Measurements from ENCODE around the gene DLK1. TPM values are rescaled to one million over a fixed set of nuclear protein-coding genes. Genes with fewer than 3 reads are reported as not detected.

DLK1 gene
- total RNA-seq, 1 donor from 2014 or later, result not detected

DNA sequence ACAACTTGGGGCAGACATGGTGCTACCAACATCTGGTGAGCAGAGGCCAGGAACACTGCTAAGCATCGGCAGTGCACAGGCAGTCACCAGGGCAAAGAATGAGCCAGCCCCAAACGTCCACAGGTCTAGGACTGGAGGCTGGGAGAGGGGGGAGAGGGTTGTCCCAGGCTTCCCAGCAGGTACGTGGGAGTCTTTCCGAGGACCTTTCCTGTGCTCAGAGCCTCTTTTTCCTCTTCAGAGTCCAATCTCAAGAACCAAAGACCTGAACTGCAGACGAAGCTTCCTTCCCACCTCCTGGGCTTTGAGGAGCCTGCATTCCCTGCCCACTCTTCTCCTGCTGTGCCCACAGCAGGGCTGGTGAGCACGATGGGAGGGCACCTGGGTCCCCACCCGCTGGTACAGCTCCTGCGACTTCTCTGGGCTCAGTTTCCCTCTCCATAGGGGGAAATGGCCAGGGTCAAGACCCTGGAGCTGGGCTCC is 48.7 kb downstream of the DLK1 start:
- TF ChIP-seq CTCF (IDR thresholded peaks at IDR 0.05; ENCODE audit: insufficient read depth, low read length, poor library complexity, severe bottlenecking), result no peak
- H3K36me3 ChIP-seq (ENCODE audit: control insufficient read depth, insufficient read depth, low read length), result no peaks in the 10 kb centered on the region
- no peak for DNase-seq (ENCODE audit: low read depth)
- H3K27me3 ChIP-seq (ENCODE audit: control insufficient read depth, insufficient read depth, low read length), result peaks cover 33% of the 10 kb centered on the region
- H3K4me3 ChIP-seq (ENCODE audit: low read depth, low read length), result no peak overlapping the region

DNA sequence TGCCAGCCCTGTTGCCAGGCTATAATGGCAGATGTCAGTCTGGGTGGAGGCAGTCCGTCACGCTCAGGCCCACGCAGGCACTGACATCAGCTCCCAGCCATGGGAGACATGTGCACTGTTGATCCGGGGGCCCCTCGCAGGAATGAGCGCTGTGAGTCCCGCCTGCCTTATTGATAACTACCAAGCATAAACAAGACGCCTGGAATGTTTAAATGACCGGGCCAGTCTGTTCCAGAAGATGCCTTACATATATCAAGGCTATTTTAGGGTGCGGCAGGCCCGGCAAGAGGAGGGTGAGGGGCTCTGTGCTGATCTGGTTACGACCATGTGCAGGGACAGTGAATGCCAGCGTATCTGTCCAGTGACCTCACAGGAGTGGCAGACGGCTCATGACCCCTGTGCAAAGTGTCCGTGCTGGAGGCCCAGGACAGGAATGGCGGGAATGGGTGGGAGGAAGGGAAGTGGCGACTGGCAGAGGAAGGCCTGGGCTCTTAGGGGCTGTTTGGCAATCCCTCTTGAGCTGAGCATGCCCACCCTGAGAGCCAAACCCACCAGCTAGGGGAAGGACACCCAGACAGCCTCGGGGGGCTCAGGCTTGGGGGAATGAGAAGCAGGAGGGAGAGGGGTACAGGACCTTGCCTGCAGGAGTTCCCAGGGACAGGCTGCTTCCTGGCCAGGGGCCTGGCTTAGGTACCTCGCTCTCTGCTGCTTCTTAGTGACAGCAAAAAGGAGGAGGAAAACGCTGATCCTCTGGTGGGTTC is 49.3 kb downstream of the DLK1 start:
- DNase-seq (ENCODE audit: low read depth), result no peak
- peaks cover 33% of the 10 kb centered on the region for H3K27me3 ChIP-seq (ENCODE audit: control insufficient read depth, insufficient read depth, low read length)
- H3K36me3 ChIP-seq (ENCODE audit: control insufficient read depth, insufficient read depth, low read length), result no peaks in the 10 kb centered on the region
- H3K4me3 ChIP-seq (ENCODE audit: low read depth, low read length), result no peak overlapping the region
- TF ChIP-seq CTCF (IDR thresholded peaks at IDR 0.05; ENCODE audit: insufficient read depth, low read length, poor library complexity, severe bottlenecking), result no peak

DNA sequence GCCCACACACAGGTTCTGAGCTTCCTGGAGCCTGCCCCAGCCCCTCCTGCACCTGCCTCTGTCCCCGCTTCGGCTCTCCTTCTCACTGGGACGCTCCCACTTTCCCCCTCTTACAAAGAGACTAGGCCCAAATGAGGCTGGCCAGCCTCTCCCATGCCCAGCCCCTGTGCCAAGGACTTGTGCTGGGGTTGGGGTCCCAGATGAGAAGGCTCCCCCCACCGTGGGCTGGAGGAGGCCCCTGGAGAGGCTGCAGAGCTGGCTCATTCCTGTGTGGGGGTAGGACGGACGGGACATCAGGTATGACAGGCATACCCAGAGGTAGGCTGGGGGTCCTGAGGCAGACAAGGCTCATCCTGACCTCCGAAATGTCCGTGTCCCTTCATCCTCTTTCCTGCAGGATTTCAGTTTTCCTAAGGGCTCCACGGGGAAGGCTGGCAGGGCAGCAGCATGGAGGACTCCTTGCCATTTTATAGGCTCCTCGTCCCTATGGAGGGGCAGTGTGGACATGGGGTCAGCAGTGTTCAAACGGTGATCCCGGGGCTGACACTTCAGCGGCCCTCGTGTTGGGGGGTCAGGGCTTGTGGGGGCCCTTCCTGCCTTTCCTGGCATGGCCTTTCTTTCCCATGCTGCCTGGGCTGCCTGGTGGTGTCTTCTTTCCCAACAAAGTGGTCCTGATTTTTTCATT is 50.1 kb downstream of the DLK1 start:
- Histone ChIP-seq H3K4me3 (ENCODE audit: low read depth, low read length) (no peak overlapping the region), H3K27me3 (ENCODE audit: control insufficient read depth, insufficient read depth, low read length) (peaks cover 33% of the 10 kb centered on the region), H3K36me3 (ENCODE audit: control insufficient read depth, insufficient read depth, low read length) (no peaks in the 10 kb centered on the region)
- TF ChIP-seq CTCF (IDR thresholded peaks at IDR 0.05; ENCODE audit: insufficient read depth, low read length, poor library complexity, severe bottlenecking), result no peak
- DNase-seq (ENCODE audit: low read depth), result no peak

DNA sequence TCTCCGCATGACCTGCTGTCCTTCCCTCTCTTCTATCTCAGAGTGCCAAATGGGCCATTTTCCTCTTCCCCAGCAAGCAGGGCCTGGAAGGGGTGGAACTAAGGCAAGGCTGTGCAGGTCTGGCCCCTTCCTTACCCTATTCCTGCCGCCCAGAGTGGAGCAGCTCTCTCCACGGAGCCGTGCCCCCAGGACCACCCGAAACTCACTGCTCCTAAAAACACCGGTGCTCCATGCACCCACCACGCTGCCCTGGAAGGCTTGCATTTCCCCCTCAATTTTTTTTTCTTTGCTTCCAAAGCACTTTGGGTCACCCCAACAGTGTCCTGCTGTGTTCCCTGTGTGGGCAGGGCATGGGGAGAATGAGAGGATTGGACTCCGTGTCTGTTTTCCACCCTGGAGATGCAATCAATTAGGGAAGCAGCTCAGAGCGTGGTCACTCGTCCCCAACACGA is 50.7 kb downstream of the DLK1 start:
- Histone ChIP-seq H3K4me3 (ENCODE audit: low read depth, low read length) (no peak overlapping the region), H3K36me3 (ENCODE audit: control insufficient read depth, insufficient read depth, low read length) (no peaks in the 10 kb centered on the region), H3K27me3 (ENCODE audit: control insufficient read depth, insufficient read depth, low read length) (peaks cover 33% of the 10 kb centered on the region)
- DNase-seq (ENCODE audit: low read depth), result no peak
- no peak for TF ChIP-seq CTCF (IDR thresholded peaks at IDR 0.05; ENCODE audit: insufficient read depth, low read length, poor library complexity, severe bottlenecking)

GRCh38 chr14:100777818-100778525 is 51.3 kb downstream of the DLK1 start:
- Histone ChIP-seq H3K36me3 (ENCODE audit: control insufficient read depth, insufficient read depth, low read length) (no peaks in the 10 kb centered on the region), H3K27me3 (ENCODE audit: control insufficient read depth, insufficient read depth, low read length) (peaks cover 33% of the 10 kb centered on the region), H3K4me3 (ENCODE audit: low read depth, low read length) (no peak overlapping the region)
- no peak for DNase-seq (ENCODE audit: low read depth)
- no peak for TF ChIP-seq CTCF (IDR thresholded peaks at IDR 0.05; ENCODE audit: insufficient read depth, low read length, poor library complexity, severe bottlenecking)

Measured in kidney epithelial cell (primary cell).